HepG2 (cell line): ENCODE measurements around the gene KIF24.

Experiments used
- AKAP8 ChIP-seq: sonication (generic); formaldehyde crosslinking; IDR thresholded peaks from 2 replicates; pipeline ENCODE4 v1.5.1; 2020; ENCODE audit warnings: mild to moderate bottlenecking, missing genetic modification reagents
- CREB1 ChIP-seq, 2 experiments: fragments of 450-650 bp in 1 of 2; IDR thresholded peaks; 2 replicates each; pipeline ENCODE4 v1.6.1; 2016 to 2017; ENCODE audit warnings: control low read depth in 1 of 2, mild to moderate bottlenecking in 1 of 2, missing compliant biosample characterization in 1 of 2, missing genetic modification characterization in 1 of 2
- EEA1 ChIP-seq: sonication (generic); formaldehyde crosslinking; IDR thresholded peaks from 2 replicates; pipeline ENCODE4 v1.5.1; 2020; ENCODE audit warnings: mild to moderate bottlenecking, missing genetic modification reagents, borderline replicate concordance
- GABPA ChIP-seq, 2 experiments: IDR thresholded peaks; 2 replicates each; pipeline ENCODE4 v1.6.1; 2011 to 2016; ENCODE audit warnings: low read depth in 2 of 2, low read length in 1 of 2, missing biosample characterization in 1 of 2, missing genetic modification characterization in 1 of 2
- GATAD2A ChIP-seq: IDR thresholded peaks from 2 replicates; pipeline ENCODE4 v1.6.1; 2016
- MAFK ChIP-seq, 2 experiments: IDR thresholded peaks in 1 of 2; conservative IDR thresholded peaks in 1 of 2; 2 replicates each; pipeline ENCODE4 v1.6.1; 2011; ENCODE audit warnings: improper control_type of control experiment in 2 of 2, low read length in 2 of 2
- MTA1 ChIP-seq: sonication (generic); formaldehyde crosslinking; IDR thresholded peaks from 2 replicates; pipeline ENCODE4 v1.4.0; 2020; ENCODE audit warnings: missing genetic modification reagents, mild to moderate bottlenecking, borderline replicate concordance
- ONECUT2 ChIP-seq: sonication (generic); formaldehyde crosslinking; IDR thresholded peaks from 2 replicates; pipeline ENCODE4 v1.4.0; 2020; ENCODE audit warnings: missing genetic modification reagents
- PRDM10 ChIP-seq: sonication (generic); formaldehyde crosslinking; IDR thresholded peaks from 2 replicates; pipeline ENCODE4 v1.4.0; 2020; ENCODE audit warnings: low read depth, missing genetic modification reagents
- ZFP41 ChIP-seq: sonication (generic); formaldehyde crosslinking; IDR thresholded peaks from 2 replicates; pipeline ENCODE4 v1.4.0; 2020; ENCODE audit warnings: mild to moderate bottlenecking, missing genetic modification reagents, borderline replicate concordance
- TF ChIP-seq, protein P1 (sequence below): sonication (generic); formaldehyde crosslinking; IDR thresholded peaks from 2 replicates; pipeline ENCODE4 v1.5.0; 2020; ENCODE audit warnings: mild to moderate bottlenecking, missing genetic modification reagents, moderate library complexity
- TF ChIP-seq, protein P2 (sequence below): sonication (generic); formaldehyde crosslinking; IDR thresholded peaks from 2 replicates; pipeline ENCODE4 v1.4.0; 2020; ENCODE audit warnings: low read depth, mild to moderate bottlenecking, missing genetic modification reagents

- no peak for TF ChIP-seq ONECUT2 (CRISPR knock-in tag)
- TF ChIP-seq, protein P1, sequence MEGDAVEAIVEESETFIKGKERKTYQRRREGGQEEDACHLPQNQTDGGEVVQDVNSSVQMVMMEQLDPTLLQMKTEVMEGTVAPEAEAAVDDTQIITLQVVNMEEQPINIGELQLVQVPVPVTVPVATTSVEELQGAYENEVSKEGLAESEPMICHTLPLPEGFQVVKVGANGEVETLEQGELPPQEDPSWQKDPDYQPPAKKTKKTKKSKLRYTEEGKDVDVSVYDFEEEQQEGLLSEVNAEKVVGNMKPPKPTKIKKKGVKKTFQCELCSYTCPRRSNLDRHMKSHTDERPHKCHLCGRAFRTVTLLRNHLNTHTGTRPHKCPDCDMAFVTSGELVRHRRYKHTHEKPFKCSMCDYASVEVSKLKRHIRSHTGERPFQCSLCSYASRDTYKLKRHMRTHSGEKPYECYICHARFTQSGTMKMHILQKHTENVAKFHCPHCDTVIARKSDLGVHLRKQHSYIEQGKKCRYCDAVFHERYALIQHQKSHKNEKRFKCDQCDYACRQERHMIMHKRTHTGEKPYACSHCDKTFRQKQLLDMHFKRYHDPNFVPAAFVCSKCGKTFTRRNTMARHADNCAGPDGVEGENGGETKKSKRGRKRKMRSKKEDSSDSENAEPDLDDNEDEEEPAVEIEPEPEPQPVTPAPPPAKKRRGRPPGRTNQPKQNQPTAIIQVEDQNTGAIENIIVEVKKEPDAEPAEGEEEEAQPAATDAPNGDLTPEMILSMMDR: no peak
- no peak for TF ChIP-seq PRDM10
- TF ChIP-seq CREB1 (IDR thresholded peaks at IDR 0.05): no peak
- no peak for TF ChIP-seq CREB1 (CRISPR knock-in tag; IDR thresholded peaks at IDR 0.05)
- TF ChIP-seq, protein P2, sequence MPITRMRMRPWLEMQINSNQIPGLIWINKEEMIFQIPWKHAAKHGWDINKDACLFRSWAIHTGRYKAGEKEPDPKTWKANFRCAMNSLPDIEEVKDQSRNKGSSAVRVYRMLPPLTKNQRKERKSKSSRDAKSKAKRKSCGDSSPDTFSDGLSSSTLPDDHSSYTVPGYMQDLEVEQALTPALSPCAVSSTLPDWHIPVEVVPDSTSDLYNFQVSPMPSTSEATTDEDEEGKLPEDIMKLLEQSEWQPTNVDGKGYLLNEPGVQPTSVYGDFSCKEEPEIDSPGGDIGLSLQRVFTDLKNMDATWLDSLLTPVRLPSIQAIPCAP (CRISPR knock-in tag): no peak
- no peak for TF ChIP-seq MAFK (conservative IDR thresholded peaks at IDR 0.05 in 1 of 2, IDR thresholded peaks at IDR 0.05 in 1 of 2; ENCODE audit: low read length in 2 of 2)
- no peak for TF ChIP-seq GABPA (IDR thresholded peaks at IDR 0.05; ENCODE audit: low read depth, low read length)
- no peak for TF ChIP-seq GABPA (CRISPR knock-in tag; IDR thresholded peaks at IDR 0.05; ENCODE audit: low read depth)
- no peak for TF ChIP-seq EEA1
- no peak for TF ChIP-seq ZFP41
- TF ChIP-seq MTA1 (CRISPR knock-in tag): no peak
- no peak for TF ChIP-seq AKAP8
- no peak for TF ChIP-seq GATAD2A
Measured at GRCh38 chr9:34337403-34337802, 8.3 kb upstream of the KIF24 start.
